DMS53 treated with DMSO at 0.1 percent for 48 hours (cell line): ENCODE data around the gene SEC61A2.
"Not testable (repeated sequence)": the region's sequence is repeated elsewhere in the genome, so short reads cannot be mapped to it uniquely, and the experiment has no call there.

Source experiments
- DNase-seq: peaks from one replicate; lab custom pipeline; 2025; ENCODE audit not compliant: unreplicated experiment; lab: John Stamatoyannopoulos, UW

The SEC61A2 gene

GRCh38 chr10:12158111-12158510 lies 28.6 kb downstream of the SEC61A2 start:
- DNase-seq = no peak

DNA sequence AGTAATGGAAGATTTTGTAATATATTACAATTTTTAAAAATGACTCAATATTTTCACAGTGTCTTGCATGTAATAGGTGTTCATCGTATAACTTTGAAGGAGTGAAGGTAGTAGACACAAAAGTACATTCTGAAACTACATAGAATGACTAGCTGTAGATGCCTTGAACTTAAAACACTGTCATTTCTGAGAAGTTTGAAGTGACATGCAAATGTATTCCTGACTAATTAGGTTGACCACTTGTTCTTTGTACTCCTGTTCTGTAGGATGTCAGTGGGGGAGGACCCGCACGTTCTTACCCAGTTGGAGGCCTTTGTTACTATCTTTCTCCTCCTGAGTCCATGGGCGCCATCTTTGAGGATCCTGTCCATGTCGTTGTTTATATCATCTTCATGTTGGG lies 31.2 kb downstream of the SEC61A2 start:
- no peak for DNase-seq

- no peak for DNase-seq
These were observed 33.5 kb downstream of the SEC61A2 start for GRCh38 chr10:12162927-12163326.

DNA sequence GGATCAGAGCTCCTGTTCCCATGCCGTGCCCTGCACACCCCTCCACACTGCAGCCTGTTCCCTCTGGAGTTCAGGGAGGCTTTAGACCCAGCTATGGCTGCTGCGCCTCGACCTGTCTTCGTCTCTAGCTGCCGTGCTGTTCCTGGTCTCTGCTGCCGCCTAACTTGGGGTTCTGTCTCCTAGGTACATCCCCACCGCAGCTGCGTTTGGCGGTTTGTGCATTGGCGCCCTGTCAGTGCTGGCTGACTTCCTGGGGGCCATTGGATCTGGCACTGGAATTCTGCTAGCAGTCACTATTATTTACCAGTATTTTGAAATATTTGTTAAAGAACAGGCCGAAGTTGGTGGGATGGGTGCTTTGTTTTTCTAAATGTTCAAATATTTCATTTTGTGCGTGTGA lies 34.6 kb downstream of the SEC61A2 start:
- no peak for DNase-seq

DNA sequence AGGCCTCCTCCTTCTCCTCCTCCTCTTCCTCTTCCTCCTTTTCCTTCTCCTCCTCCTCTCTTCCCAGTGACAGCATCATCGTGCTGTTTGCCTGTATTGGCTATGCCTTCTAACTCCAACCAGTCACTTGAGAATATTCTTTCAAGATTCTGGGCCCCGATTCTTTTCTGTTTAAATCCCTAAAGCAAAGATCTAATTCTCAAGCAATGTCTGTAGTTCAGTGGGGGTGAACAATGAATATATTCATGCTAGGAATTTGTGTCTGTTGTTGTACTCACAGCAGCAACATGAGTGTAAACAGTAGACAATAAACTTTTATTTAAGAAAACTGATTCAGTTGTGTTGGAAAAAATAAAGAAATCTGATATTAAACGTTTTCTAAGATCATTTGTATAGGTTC lies 35.6 kb downstream of the SEC61A2 start:
- DNase-seq = no peak

GRCh38 chr10:12165999-12166775 lies 36.7 kb downstream of the SEC61A2 start:
- no peak for DNase-seq

DNA sequence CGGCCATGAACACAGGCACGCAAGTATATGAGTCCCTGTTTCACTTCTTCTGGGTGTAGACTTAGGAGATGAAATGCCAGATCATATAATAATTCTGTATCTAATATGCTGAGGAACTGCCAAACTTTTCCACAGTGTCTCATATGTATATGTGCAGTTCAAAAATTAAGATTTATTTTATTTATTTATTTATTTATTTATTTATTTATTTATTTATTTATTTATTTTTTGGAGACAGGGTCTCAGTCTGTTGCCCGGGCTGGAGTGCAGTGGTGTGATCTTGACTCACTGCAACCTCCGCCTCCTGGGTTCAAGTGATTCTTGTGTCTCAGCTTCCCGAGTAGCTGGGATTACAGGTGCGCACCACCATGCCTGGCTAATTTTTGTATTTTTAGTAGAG lies 42.0 kb downstream of the SEC61A2 start:
- not testable (repeated sequence) for DNase-seq

DNA sequence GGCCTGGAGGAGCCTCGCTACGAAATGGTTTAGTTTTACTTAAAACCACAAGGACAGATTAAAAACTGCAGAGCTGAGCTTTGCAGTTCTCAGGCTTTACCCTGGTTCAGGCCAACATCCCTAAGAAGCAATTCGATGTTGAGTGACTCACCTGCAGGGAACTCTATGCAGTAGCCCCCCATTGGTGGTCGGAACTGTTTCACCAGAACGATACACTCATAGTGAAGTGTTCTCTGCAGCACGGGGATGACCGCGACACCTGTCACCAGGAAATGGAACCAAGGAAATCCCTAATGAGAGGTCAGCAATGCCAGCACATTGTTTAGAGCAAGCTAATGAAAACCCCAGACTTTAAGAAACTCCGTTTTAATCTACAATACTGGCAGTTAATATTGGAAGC lies 48.2 kb downstream of the SEC61A2 start:
- no peak for DNase-seq

- no peak for DNase-seq
These were observed 50.2 kb downstream of the SEC61A2 start for GRCh38 chr10:12179606-12180170.

GRCh38 chr10:12180221-12180974 lies 50.9 kb downstream of the SEC61A2 start:
- DNase-seq = no peak

DNA sequence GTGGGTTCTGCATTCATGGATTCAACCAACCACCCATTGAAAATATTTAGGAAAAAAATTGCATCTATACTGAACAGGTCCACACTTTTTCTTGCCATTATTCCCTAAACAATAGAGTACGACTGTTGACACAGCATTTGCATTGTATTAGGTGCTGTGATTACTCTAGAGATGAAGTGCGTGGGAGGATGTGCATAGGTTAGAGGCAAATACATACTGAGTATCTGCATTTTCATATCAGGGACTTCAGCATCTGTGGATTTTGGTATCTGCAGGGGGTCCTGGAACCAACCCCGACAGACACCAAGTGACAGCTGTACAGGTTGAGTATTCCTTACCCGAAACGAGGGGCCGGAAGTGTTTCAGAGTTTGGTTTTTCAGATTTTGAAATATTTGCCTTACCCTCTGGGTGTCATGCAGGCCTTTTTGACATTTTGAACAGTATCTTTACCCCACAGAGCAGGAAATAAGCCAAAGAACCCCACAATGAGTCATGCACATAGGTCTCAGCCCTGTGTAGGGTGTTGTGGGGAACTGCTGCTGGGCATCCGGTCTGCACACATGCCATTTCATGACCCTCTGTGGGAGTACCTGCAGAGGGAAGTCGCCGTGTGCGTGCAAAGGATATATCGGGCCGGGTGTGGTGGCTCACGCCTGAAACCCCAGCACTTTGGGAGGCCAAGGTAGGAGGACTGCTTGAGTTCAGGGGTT lies 51.7 kb downstream of the SEC61A2 start:
- no peak for DNase-seq

- no peak for DNase-seq
These were observed 54.7 kb downstream of the SEC61A2 start for GRCh38 chr10:12184165-12184564.

GRCh38 chr10:12186323-12186722 lies 56.8 kb downstream of the SEC61A2 start:
- DNase-seq = no peak

GRCh38 chr10:12187321-12187905 lies 57.9 kb downstream of the SEC61A2 start:
- DNase-seq = no peak

GRCh38 chr10:12188656-12189055 lies 59.2 kb downstream of the SEC61A2 start:
- no peak for DNase-seq

- DNase-seq = no peak
These were observed 59.9 kb downstream of the SEC61A2 start for GRCh38 chr10:12189426-12189825.

- DNase-seq = no peak
These were observed 62.2 kb downstream of the SEC61A2 start for GRCh38 chr10:12191715-12192114.

DNA sequence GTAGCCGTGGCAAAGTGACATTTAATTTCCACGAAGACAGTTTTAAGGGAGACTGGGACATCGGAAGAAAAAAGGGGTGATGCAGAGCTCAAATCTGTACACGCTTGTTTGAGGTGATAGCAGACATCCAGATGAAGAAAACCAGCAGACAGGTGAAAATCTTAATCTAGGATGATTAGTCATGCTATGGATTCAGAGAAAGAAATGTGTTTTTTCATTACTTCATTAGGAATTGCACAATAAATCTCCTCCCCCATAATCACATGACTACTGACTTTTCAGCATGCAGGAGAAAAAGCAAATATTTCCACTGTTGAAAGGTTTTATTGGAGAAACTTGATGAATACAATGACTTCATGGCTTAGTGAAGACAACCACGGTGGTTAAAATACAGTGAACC lies 63.7 kb downstream of the SEC61A2 start:
- DNase-seq = no peak

GRCh38 chr10:12194752-12195271 lies 65.3 kb downstream of the SEC61A2 start:
- no peak for DNase-seq

DNA sequence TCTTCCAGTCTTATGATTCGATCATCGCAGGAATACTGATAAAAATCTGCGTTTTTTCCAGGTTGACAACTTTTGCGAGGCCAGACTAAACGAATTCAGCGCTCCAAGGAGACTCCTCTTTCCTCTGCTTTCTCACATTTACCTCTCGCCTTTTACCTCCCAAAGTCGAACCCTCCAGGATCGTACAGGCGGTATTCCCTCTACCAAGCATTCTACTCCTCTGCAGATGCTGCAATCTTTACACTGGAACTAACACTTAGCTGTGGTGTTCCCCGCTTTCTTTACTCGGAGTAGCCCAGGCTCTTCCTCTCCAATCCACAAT lies 65.8 kb downstream of the SEC61A2 start:
- no peak for DNase-seq
